ENCODE results near the gene HECTD1.
"Not testable (repeated sequence)": the region's sequence is repeated elsewhere in the genome, so short reads cannot be mapped to it uniquely, and the experiment has no call there.

The HECTD1 gene

GRCh38 chr14:31196839-31197492, 10.6 kb downstream of the HECTD1 start:
- no peak for DNase-seq (ENCODE audit: low spot score)
- FAIRE-seq, result no peak

- DNase-seq (ENCODE audit: low spot score), result no peak
- no peak for FAIRE-seq
Observed at GRCh38 chr14:31194661-31195060, 12.9 kb downstream of the HECTD1 start.

DNA sequence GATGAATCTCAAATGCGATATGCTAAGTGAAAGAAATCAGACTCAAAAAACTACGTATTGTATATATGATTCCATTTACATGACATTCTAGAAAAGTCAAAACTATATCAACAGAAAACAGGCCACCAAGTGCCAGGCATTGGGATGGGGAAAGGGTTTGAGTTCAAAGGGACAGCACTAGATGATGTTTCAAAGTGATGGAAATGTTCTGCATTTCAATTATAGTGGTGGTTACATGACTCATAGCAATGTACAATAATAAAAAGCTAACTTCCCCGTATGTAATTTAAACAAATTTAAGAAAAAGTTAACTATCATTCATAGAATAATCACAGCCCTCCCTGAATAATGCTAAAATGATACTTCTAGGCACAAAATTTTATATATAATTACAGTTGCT, 13.5 kb downstream of the HECTD1 start:
- DNase-seq (ENCODE audit: low spot score) (no peak), FAIRE-seq (no peak)

- not testable (repeated sequence) for DNase-seq (ENCODE audit: low spot score); FAIRE-seq
Observed at GRCh38 chr14:31192544-31192943, 15.0 kb downstream of the HECTD1 start.

- FAIRE-seq (no peak), DNase-seq (ENCODE audit: low spot score) (no peak)
Observed at GRCh38 chr14:31190717-31191263, 16.8 kb downstream of the HECTD1 start.

DNA sequence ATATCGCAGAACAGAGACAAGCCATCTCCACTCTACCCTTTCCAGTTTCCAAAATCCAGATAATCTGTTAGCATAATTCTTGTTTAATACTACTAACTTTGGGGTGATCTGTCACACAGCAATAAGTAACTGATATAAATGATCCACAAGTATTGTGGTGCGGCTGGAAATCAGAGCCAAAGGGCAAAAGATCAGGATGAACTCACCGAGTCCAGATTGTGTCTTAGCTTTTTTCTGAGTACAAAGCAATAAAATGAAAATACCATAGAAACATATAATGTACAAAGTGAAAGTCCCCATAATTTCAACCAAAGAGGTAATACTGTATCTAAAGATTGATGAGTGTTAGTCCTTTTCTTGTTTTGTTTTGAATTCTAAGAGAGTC, 17.4 kb downstream of the HECTD1 start:
- DNase-seq (ENCODE audit: low spot score), result no peak
- no peak for FAIRE-seq

DNA sequence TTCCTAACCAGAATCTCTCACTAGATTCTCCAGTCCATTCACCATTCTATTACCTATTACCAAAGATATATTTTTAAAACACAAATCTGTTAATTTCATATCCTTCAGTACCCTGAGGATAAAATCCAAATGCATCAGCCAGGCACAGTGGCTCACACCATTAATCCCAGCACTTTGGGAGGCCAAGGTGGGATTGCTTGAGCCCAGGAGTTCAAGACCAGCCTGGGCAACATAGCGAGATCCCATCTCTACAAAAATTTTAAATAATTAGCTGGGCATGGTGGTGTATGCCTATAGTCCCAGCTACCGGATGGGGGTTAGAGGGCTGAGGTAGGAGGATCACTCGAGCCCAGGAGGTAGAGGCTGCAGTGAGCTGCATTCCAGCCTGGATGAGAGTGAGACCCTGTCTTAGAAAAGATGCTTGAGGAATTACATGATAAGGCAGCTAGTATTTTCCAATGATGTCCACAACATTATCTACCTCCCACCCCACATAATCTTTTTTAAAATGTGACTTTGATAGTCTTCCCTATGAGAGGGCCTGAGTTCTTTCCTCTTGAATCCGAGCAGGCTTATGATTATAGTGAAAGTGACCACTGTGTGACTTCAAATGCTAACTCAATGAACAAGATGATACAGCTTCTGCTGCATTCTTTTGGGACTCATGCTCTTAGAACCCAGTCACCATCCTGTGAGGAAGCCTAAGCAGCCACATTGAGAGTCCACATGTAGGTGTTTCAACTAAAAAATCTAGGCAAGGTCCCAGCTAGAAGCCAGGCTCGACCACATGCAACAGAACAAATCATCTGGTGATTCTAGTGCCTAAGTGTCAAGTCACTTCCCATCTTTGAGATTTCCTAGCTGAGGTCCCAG, 18.0 kb downstream of the HECTD1 start:
- FAIRE-seq (no peak), DNase-seq (ENCODE audit: low spot score) (no peak)

- FAIRE-seq (no peak), DNase-seq (ENCODE audit: low spot score) (no peak)
Observed at GRCh38 chr14:31188744-31189143, 18.8 kb downstream of the HECTD1 start.

- not testable (repeated sequence) for DNase-seq (ENCODE audit: low spot score); FAIRE-seq
Observed at GRCh38 chr14:31182016-31182415, 25.6 kb downstream of the HECTD1 start.

- DNase-seq (ENCODE audit: low spot score) (no peak), FAIRE-seq (no peak)
Observed at GRCh38 chr14:31181271-31181670, 26.3 kb downstream of the HECTD1 start.

DNA sequence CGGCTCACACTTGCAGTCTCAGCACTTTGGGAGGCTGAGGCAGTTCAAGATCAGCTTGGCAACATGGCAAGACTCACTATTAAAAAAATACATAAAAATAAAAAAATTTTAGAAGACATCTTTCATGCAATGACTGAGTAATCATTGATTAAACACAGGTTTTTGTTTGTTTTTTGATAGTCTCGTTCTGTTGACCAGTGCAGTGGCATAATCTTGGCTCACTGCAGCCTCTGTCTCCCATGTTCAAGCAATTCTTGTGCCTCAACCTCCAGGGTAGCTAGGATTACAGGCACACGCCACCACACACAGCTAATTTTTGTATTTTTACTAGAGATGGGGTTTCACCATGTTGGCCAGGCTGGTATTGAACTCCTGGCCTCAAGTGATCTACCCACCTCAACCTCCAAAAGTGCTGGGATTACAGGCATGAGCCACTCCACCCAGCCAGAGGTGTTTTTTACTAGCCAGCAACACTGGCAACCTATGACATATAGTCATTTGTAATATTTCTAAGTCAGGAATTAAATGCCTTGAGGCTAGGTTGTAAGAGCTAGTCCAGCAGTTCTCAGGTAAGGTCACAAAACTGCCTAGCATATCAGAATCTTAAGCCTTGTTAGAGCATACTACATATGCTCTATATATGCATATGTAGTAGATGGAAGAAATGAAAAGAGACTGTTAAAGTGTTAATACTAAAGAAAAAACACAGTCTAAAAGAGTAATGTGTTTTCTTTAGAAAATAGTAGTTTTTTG, 27.1 kb downstream of the HECTD1 start:
- FAIRE-seq (no peak), DNase-seq (ENCODE audit: low spot score) (no peak)

- FAIRE-seq, result no peak
- no peak for DNase-seq (ENCODE audit: low spot score)
Observed at GRCh38 chr14:31174433-31174832, 33.2 kb downstream of the HECTD1 start.

DNA sequence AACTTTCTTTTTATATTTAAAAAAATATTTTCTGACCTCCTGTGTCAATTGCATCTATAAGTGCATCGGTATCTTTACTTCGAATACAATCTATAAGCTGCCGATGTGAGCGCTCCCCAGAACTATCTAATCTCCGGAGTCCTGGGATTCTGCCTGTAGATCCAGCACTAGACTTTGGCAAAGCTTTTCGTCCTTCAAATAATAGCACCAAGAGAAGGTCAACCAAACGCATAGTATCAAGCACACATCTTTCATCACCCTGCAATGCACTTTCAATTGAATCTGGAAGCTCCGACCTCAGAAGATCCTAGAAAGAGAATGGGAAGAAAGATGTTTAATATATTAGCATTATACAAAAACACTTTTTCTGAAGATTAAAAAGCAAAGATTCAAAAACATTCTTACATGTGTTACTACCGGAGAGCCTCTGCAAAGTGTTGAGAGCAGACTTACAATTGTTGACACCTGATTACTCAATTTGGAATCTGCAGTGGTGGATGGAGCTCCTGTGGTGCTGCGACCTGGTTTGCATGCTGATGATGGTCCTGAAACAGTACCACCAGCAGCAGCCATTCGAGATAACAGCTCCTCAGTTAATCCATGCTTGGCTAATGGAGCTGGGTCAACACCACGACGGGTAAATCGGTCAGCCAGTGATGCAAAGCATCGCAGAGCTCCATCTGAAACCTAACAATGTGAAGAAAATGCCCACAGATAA, 34.3 kb downstream of the HECTD1 start:
- DNase-seq (ENCODE audit: low spot score) (no peak), FAIRE-seq (no peak)

GRCh38 chr14:31172084-31172483, 35.5 kb downstream of the HECTD1 start:
- no peak for DNase-seq (ENCODE audit: low spot score)

DNA sequence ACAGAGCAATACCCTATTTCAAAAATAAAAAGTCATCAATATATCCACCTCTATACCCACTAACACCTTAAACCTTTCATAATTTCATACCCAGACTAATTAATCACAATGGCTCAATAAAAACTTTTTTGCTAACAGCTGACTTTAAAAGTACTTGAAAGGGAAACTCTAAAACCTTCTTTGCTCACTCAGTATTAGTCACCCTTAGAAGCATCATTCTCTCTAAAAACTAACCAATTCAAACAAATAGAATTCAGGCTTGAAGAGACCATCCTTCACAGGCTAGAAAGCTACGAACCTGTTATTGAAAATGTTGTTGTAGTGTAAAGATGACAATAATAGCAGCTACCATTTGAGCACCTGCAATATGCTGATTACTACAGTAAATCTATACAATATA, 37.2 kb downstream of the HECTD1 start:
- no peak for DNase-seq (ENCODE audit: low spot score)
- no peak for FAIRE-seq

More at GRCh38 chr14:31172084-31172483, 35.5 kb downstream of the HECTD1 start:
- FAIRE-seq, result no peak

- FAIRE-seq (no peak), DNase-seq (ENCODE audit: low spot score) (no peak)
Observed at GRCh38 chr14:31169877-31170276, 37.7 kb downstream of the HECTD1 start.

DNA sequence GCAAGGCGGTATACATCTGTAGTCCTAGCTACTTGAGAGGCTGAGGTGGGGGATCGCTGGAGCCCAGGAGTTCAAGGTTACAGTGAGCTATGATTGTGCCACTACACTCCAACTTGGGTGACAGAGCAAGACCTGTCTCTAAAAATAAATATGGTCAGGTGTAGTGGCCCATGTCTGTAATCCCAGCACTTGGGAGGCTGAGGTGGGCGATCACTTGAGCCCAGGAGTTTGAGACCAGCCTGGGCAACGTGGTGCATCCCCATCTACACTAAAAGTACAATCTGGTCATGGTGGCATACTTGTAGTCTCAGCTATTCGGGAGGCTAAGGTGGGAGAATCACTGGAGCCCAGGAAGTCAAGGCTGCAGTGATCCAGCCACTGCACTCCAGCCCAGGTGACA, 40.6 kb downstream of the HECTD1 start:
- no peak for FAIRE-seq
- no peak for DNase-seq (ENCODE audit: low spot score)

- FAIRE-seq (no peak), DNase-seq (ENCODE audit: low spot score) (no peak)
Observed at GRCh38 chr14:31166271-31166561, 41.4 kb downstream of the HECTD1 start.

DNA sequence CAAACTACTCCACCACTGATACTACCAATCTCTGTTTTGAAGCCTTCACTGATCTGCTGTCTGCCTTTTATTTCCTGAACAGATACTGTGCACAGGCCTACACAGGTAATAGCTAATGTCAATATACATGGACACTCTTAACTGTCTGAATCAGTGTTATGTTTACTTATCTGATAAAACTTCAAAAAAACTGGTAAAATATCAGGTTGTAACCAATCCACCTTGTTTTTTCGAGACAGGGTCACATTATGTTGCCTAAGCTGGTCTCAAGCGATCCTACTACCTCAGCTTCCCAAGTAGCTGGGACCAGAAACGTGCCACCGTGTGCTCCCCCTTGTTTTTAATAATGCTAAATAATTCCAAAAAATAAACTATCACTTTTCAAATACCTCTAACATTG, 43.5 kb downstream of the HECTD1 start:
- no peak for FAIRE-seq

DNA sequence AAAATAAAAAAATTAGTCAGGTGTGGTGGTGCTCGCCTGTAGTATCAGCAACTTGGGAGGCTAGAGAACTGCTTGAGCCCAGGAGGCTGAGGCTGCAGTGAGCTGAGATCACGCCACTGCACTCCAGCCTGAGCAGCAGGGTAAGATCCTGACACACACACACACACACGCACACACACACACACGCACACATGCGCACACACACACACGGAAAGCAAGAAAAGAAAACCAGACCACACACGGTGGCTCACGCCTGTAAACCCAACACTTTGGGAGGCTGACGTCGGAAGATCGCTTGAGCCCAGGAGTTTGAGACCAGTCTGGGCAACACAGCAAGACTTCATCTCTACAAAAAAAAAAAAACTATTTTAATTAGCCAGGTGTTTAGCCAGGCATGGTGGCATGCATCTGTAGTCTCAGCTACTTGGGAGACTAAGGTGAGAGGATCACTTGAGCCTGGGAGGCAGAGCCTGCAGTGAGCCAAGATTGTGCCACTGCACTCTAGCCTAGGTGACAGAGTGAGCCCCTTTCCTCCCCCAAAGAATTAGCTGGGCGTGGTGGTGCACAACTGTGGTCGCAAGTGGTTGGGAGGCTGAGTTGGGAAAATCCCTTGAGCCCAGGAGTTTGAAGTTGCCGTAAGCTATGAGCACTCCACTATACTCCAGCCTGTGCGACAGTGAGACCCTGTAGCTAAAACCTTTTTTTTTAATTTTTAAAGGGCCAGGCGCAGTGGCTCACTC, 44.5 kb downstream of the HECTD1 start:
- DNase-seq (ENCODE audit: low spot score), result no peak
- FAIRE-seq, result no peak

More for the DNA sequence above, 43.5 kb downstream of the HECTD1 start:
- DNase-seq (ENCODE audit: low spot score), result no peak

- DNase-seq (ENCODE audit: low spot score), result no peak
- no peak for FAIRE-seq
Observed at GRCh38 chr14:31161274-31161673, 46.3 kb downstream of the HECTD1 start.
